ENCODE results near the gene KCNQ1. TPM values are rescaled to one million over a fixed set of nuclear protein-coding genes. Genes with fewer than 3 reads are reported as not detected.

KCNQ1 gene
- total and polyA plus RNA-seq, 12 donors: 11.0 to 447 (median 320) TPM

- H3K4me3 ChIP-seq: no peak overlapping the region
- no peaks in the 10 kb centered on the region for H3K9me3 ChIP-seq (replicated peaks in 1 of 3)
- no peaks in the 10 kb centered on the region for H3K27me3 ChIP-seq
- H3K4me1 ChIP-seq (replicated peaks in 1 of 2): no peaks in the 10 kb centered on the region
- intact Hi-C loops (cut with DNase I): no loop called here
- TF ChIP-seq CTCF (IDR thresholded peaks at IDR 0.05) (no peak), POLR2A (IDR thresholded peaks at IDR 0.05) (no peak)
- DNase-seq: no peak
- no peaks in the 10 kb centered on the region for H3K36me3 ChIP-seq (replicated peaks in 1 of 2)
- peak overlapping the region in 1 of 5 donors; percentile 6 for H3K27ac ChIP-seq
- WGBS, 4 donors: 85 to 90% (median 86%) methylated on average over 15 to 17 of the region's 17 CpGs
These were observed 283.4 kb downstream of the KCNQ1 start for GRCh38 chr11:2728128-2728662.

DNA sequence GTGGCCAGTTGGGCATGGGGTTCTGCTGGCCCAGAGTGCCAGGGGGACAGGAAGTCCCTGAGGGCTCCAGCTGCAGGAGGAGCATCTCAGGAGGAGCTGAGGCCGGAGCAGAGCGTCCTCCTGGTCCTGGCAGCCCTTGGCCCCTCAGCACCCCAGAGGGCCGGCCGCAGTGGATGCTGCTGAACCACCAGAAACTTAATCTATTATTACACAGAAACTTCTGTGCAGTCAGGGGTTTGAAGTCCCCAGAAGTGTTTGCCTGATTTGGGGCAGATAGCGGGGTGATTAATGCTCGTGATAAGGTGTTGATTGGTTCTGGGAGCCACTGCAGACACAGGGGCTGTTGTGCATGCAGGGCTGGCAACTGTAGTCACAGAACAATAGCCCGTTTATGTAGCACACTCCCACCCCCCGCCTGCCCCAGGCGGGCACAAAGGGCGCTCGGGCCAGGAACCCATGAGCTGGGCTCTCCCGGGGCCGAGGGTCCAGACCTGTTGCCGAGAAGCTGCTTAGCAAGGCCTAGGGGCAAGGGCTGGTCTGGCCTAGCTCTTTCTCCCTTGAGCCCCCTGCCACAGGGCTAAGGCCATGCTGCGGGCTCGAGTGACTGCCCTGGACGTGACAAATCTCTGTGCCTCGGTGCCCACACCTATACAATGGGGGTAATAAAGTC lies 284.0 kb downstream of the KCNQ1 start:
- TF ChIP-seq POLR2A (IDR thresholded peaks at IDR 0.05) (no peak), CTCF (IDR thresholded peaks at IDR 0.05) (no peak)
- no peaks in the 10 kb centered on the region for H3K36me3 ChIP-seq (replicated peaks in 1 of 2)
- peak overlapping the region in 1 of 5 donors; percentile 6 for H3K27ac ChIP-seq
- WGBS, 4 donors: 91 to 93% (median 93%) methylated on average over 6 to 18 of the region's 18 CpGs
- no peaks in the 10 kb centered on the region for H3K4me1 ChIP-seq (replicated peaks in 1 of 2)
- H3K27me3 ChIP-seq: no peaks in the 10 kb centered on the region
- H3K9me3 ChIP-seq (replicated peaks in 1 of 3): no peaks in the 10 kb centered on the region
- H3K4me3 ChIP-seq: no peak overlapping the region
- no peak for DNase-seq
- intact Hi-C loops (cut with DNase I): no loop called here

DNA sequence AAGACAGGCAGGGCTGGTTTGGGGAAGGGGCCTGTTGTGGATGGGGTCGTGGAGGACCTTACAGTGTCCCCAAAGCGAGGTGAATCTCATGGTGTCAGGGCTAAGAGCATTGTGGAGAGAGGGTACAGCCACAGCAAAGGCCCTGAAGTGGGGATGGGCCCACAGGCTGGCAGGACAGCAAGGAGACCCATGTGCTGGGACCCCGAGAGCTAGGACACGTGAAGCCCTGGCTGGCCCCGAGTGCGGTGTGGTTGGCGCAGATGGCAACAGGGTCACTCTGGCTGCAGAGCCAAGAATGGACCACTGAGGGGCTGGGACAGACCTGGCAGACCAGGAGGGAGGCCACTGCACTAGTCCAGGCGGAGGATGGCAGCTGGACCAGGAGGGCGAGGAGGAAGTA lies 285.0 kb downstream of the KCNQ1 start:
- Histone ChIP-seq H3K4me3 (no peak overlapping the region), H3K4me1 (replicated peaks in 1 of 2) (no peaks in the 10 kb centered on the region), H3K36me3 (replicated peaks in 1 of 2) (no peaks in the 10 kb centered on the region), H3K9me3 (replicated peaks in 1 of 3) (no peaks in the 10 kb centered on the region), H3K27ac (peak overlapping the region in 1 of 5 donors; percentile 40), H3K27me3 (no peaks in the 10 kb centered on the region)
- intact Hi-C loops (cut with DNase I): no loop called here
- DNase-seq: no peak
- TF ChIP-seq POLR2A (IDR thresholded peaks at IDR 0.05) (no peak), CTCF (IDR thresholded peaks at IDR 0.05) (no peak)
- WGBS, 4 donors: 91 to 97% (median 94%) methylated on average over 8 to 9 of the region's 9 CpGs

GRCh38 chr11:2730272-2731129 lies 285.7 kb downstream of the KCNQ1 start:
- no peak for DNase-seq
- no peaks in the 10 kb centered on the region for H3K9me3 ChIP-seq (replicated peaks in 1 of 3)
- peak overlapping the region in 1 of 5 donors; percentile 40 for H3K27ac ChIP-seq
- H3K27me3 ChIP-seq: no peaks in the 10 kb centered on the region
- intact Hi-C loops (cut with DNase I): no loop called here
- no peak overlapping the region for H3K4me3 ChIP-seq
- no peaks in the 10 kb centered on the region for H3K36me3 ChIP-seq (replicated peaks in 1 of 2)
- TF ChIP-seq CTCF (IDR thresholded peaks at IDR 0.05) (no peak), POLR2A (IDR thresholded peaks at IDR 0.05) (no peak)
- 75 to 81% (median 79%) methylated on average over 15 to 16 of the region's 16 CpGs for WGBS, 4 donors
- no peaks in the 10 kb centered on the region for H3K4me1 ChIP-seq (replicated peaks in 1 of 2)

Data from adrenal gland (tissue), 12 donors.